H1 (cell line): ENCODE data around the gene SPATA6L.

ENCODE experiments used
- ASH2L ChIP-seq: fragments of 200-600, 300-600 bp; sonication (generic); IDR thresholded peaks from one replicate; pipeline ENCODE4 v1.7.1; 2017; ENCODE audit warnings: low read length
- CTCF ChIP-seq, 3 experiments: IDR thresholded peaks; 1 replicate in 2 of 3; 2 replicates in 1 of 3; pipeline versions ENCODE4 v1.5.1 to v1.6.1; 2011; ENCODE audit warnings: low read length in 3 of 3, mild to moderate bottlenecking in 3 of 3, inconsistent platforms in 2 of 3, low read depth in 1 of 3, moderate library complexity in 1 of 3; ENCODE audit not compliant: insufficient read depth in 1 of 3; ENCODE audit errors: control extremely low read depth in 1 of 3
- EGR1 ChIP-seq: IDR thresholded peaks from 2 replicates; pipeline ENCODE4 v1.6.1; 2011; ENCODE audit warnings: low read depth, low read length, borderline replicate concordance
- EZH2 ChIP-seq: fragments of 200-600 bp; sonication (generic); IDR thresholded peaks from 2 replicates; pipeline ENCODE4 v1.7.1; 2012; ENCODE audit warnings: low read depth, mild to moderate bottlenecking, moderate library complexity, low read length, inconsistent platforms; ENCODE audit not compliant: severe bottlenecking
- HDAC6 ChIP-seq: IDR thresholded peaks from one replicate; pipeline ENCODE4 v1.7.1; 2012; ENCODE audit warnings: low read depth, mild to moderate bottlenecking, inconsistent platforms, low read length, moderate library complexity
- POLR2AphosphoS5 ChIP-seq: IDR thresholded peaks from 2 replicates; pipeline ENCODE4 v1.6.1; 2011; ENCODE audit warnings: low read depth, low read length
- SP1 ChIP-seq: IDR thresholded peaks from 2 replicates; pipeline ENCODE4 v1.6.1; 2011; ENCODE audit warnings: low read depth, low read length
- SUZ12 ChIP-seq: fragments of 200-600 bp; sonication (generic); IDR thresholded peaks from 2 replicates; pipeline ENCODE4 v1.6.1; 2012; ENCODE audit warnings: mild to moderate bottlenecking, inconsistent platforms, low read length, moderate library complexity, mixed read lengths
- TAF1 ChIP-seq: IDR thresholded peaks from 2 replicates; pipeline ENCODE4 v1.6.1; 2011; ENCODE audit warnings: mild to moderate bottlenecking, low read depth, low read length
- TAF7 ChIP-seq: optimal IDR thresholded peaks from 2 replicates; pipeline ENCODE3; 2011; ENCODE audit warnings: low read depth, mild to moderate bottlenecking, inconsistent platforms, low read length, moderate library complexity, borderline replicate concordance
- USF2 ChIP-seq: IDR thresholded peaks from 2 replicates; pipeline ENCODE4 v1.6.1; 2011; ENCODE audit warnings: low read length, improper control_type of control experiment

- TF ChIP-seq HDAC6 (no peak), SUZ12 (no peak), TAF1 (no peak), CTCF (IDR thresholded peaks at IDR 0.05; ENCODE audit: control extremely low read depth in 1 of 3, insufficient read depth in 1 of 3, low read depth in 1 of 3, low read length in 3 of 3) (no peak), EZH2 (no peak), ASH2L (no peak), TAF7 (no peak), POLR2AphosphoS5 (no peak), EGR1 (no peak), USF2 (no peak), SP1 (no peak)
These were observed 74.0 kb downstream of the SPATA6L start for GRCh38 chr9:4592295-4592694.
